GM12878 (cell line): ENCODE measurements around the gene DPP3. TPM values are rescaled to one million over a fixed set of nuclear protein-coding genes. Genes with fewer than 3 reads are reported as not detected.

Experiments
- ATAC-seq: fragments of 200-7000 bp; cut with Tn5 transposase; 3 replicates; pipeline ENCODE4 v1.9.1; 2020; ENCODE audit warnings: mild to moderate bottlenecking, moderate library complexity
- BruUV-seq: library from RNA; stranded (reverse); fragments of 400-500 nt; replicated peaks from 2 replicates; lab custom pipeline; 2021; lab: Mats Ljungman, UMichigan
- CTCF ChIA-PET: fragments of 300-600 bp; sonication (Branson Sonifier 250); formaldehyde crosslinking; extraction: SDS; loops from one replicate; lab custom pipeline; 2021; ENCODE audit warnings: inconsistent platforms; lab: Yijun Ruan, JAX
- POLR2A ChIA-PET: fragments of 350-600 bp; formaldehyde crosslinking; extraction: SDS; loops from one replicate; lab custom pipeline; 2021; ENCODE audit warnings: inconsistent platforms; lab: Charles Lee
- RAD21 ChIA-PET: fragments of 300-600 bp; sonication (Branson Sonifier 250); formaldehyde crosslinking; loops from one replicate; lab custom pipeline; 2023; ENCODE audit warnings: antibody characterized with exemption; ENCODE audit not compliant: unreplicated experiment; lab: Charles Lee
- SMC1A ChIA-PET: fragments of 300-600 bp; sonication (Branson Sonifier 250); formaldehyde crosslinking; loops from one replicate; lab custom pipeline; 2023; ENCODE audit not compliant: unreplicated experiment, uncharacterized antibody; lab: Charles Lee
- DNase-seq: peaks from one replicate; pipeline ENCODE4 v3.0.0-alpha.2; 2011; ENCODE audit warnings: low read depth, low spot score
- FAIRE-seq: peaks from 3 replicates; lab custom pipeline; 2011; peaks lifted over from hg19 to GRCh38; lab: Jason Lieb, UNC
- H2AFZ ChIP-seq: 2 replicates; pipeline ENCODE4 v1.6.0; 2011; ENCODE audit warnings: low read depth, low read length, control low read depth; ENCODE audit not compliant: control insufficient read depth
- H3K27ac ChIP-seq: 2 replicates; pipeline ENCODE4 v1.5.1; 2011; ENCODE audit warnings: control low read depth; ENCODE audit not compliant: control insufficient read depth, insufficient read depth
- H3K27me3 ChIP-seq, 2 experiments: replicated peaks in 1 of 2; 2 replicates each; pipeline versions ENCODE4 v1.6.0 to v1.6.1; 2011; ENCODE audit warnings: low read length in 1 of 2; ENCODE audit not compliant: control insufficient read depth in 2 of 2, insufficient read depth in 2 of 2
- H3K36me3 ChIP-seq, 2 experiments: 2 replicates each; pipeline ENCODE4 v1.5.1; 2011; ENCODE audit warnings: low read length in 1 of 2; ENCODE audit not compliant: control insufficient read depth in 2 of 2, insufficient read depth in 2 of 2
- H3K4me1 ChIP-seq: 2 replicates; pipeline ENCODE4 v1.6.1; 2011; ENCODE audit warnings: mild to moderate bottlenecking, low read length, moderate library complexity, mixed read lengths; ENCODE audit not compliant: control insufficient read depth, insufficient read depth
- H3K4me2 ChIP-seq: 2 replicates; pipeline ENCODE4 v1.6.0; 2011; ENCODE audit warnings: control low read depth; ENCODE audit not compliant: control insufficient read depth, insufficient read depth
- H3K4me3 ChIP-seq: fragments of 200-600 bp; sonication (generic); 2 replicates; pipeline ENCODE4 v1.5.1; 2016
- H3K79me2 ChIP-seq: 2 replicates; pipeline ENCODE4 v1.6.0; 2011; ENCODE audit warnings: low read length; ENCODE audit not compliant: control insufficient read depth, insufficient read depth
- H3K9ac ChIP-seq: 2 replicates; pipeline ENCODE4 v1.8.0; 2011; ENCODE audit warnings: low read length, control low read depth, mixed read lengths; ENCODE audit not compliant: control insufficient read depth, insufficient read depth
- H3K9me3 ChIP-seq: replicated peaks from 3 replicates; pipeline ENCODE4 v1.5.1; 2011; ENCODE audit warnings: mild to moderate bottlenecking, low read length; ENCODE audit not compliant: control insufficient read depth, insufficient read depth
- H4K20me1 ChIP-seq: 2 replicates; pipeline ENCODE4 v1.6.0; 2011; ENCODE audit not compliant: control insufficient read depth, insufficient read depth
- ATF7 ChIP-seq: fragments of 450-650 bp; IDR thresholded peaks from 2 replicates; pipeline ENCODE4 v1.6.1; 2016; ENCODE audit warnings: low read depth, mild to moderate bottlenecking
- BACH1 ChIP-seq: fragments of 450-650 bp; IDR thresholded peaks from 2 replicates; pipeline ENCODE4 v1.6.1; 2017; ENCODE audit warnings: mild to moderate bottlenecking, borderline replicate concordance
- ETV6 ChIP-seq, 2 experiments: fragments of 450-650 bp in 1 of 2; IDR thresholded peaks in 1 of 2; conservative IDR thresholded peaks in 1 of 2; 2 replicates each; pipeline ENCODE4 v1.6.1; 2014; ENCODE audit warnings: antibody characterized with exemption in 1 of 2, borderline replicate concordance in 1 of 2, low read depth in 1 of 2, mild to moderate bottlenecking in 1 of 2, moderate library complexity in 1 of 2
- FOXK2 ChIP-seq: fragments of 450-650 bp; IDR thresholded peaks from 2 replicates; pipeline ENCODE4 v1.6.1; 2017; ENCODE audit warnings: mild to moderate bottlenecking, moderate library complexity
- HDGF ChIP-seq: fragments of 450-650 bp; IDR thresholded peaks from 2 replicates; pipeline ENCODE4 v1.6.1; 2016; ENCODE audit warnings: antibody characterized with exemption
- NR2F1 ChIP-seq: fragments of 450-650 bp; conservative IDR thresholded peaks from 2 replicates; pipeline ENCODE4 v1.6.1; 2017; ENCODE audit warnings: mild to moderate bottlenecking
- ZBED1 ChIP-seq: IDR thresholded peaks from 2 replicates; pipeline ENCODE4 v1.6.1; 2016; ENCODE audit warnings: borderline replicate concordance
- ZNF207 ChIP-seq: fragments of 450-650 bp; IDR thresholded peaks from 2 replicates; pipeline ENCODE4 v1.6.1; 2014; ENCODE audit warnings: antibody characterized with exemption, mild to moderate bottlenecking, borderline replicate concordance
- ZNF274 ChIP-seq: IDR thresholded peaks from one replicate; pipeline ENCODE4 v1.8.0; 2011; ENCODE audit not compliant: insufficient read length, insufficient read depth
- WGBS: methylation state at CpG from one replicate; pipeline ENCODE4 v1.1.6; 2016; ENCODE audit warnings: low lambda C conversion rate; ENCODE audit not compliant: insufficient replicate concordance, insufficient coverage; ENCODE audit errors: missing lambda C conversion rate; 5-methylcytosine and 5-hydroxymethylcytosine counted together
- in situ Hi-C: fragments of 300-500 bp; cut with MboI; formaldehyde crosslinking; loops from 9 replicates; pipeline ENCODE4 v1.14.3; 2018; ENCODE audit warnings: mixed read lengths
- intact Hi-C: fragments of 100-400 bp; cut with micrococcal nuclease; formaldehyde crosslinking; loops from one replicate; pipeline ENCODE4 v1.14.2; 2022; ENCODE audit not compliant: unreplicated experiment
- polyA plus RNA-seq, 11 experiments: library from polyadenylated mRNA; depleted of rRNA in 4 of 11; unstranded in 6 of 11; stranded (reverse) in 5 of 11; fragments of >200 nt; fragmentation: Nextera tagmentation in 4 of 11; fragmentation: Illumina TruSeq in 1 of 11; extraction: Ambion mirVana in 4 of 11; extraction: Trizol in 1 of 11; gene quantifications; 1 replicate in 1 of 11; 2 replicates in 10 of 11; pipeline versions ENCODE4 v1.2.1 to v1.2.3, GENCODE V29; 2011 to 2016; ENCODE audit warnings: inconsistent platforms in 2 of 11, missing spikeins in 2 of 11, low read depth in 1 of 11
- total RNA-seq, 4 experiments: library from RNA; depleted of rRNA in 3 of 4; stranded (reverse); fragments of >200 nt in 3 of 4; fragmentation: Illumina TruSeq in 1 of 4; extraction: Trizol in 1 of 4; gene quantifications; 2 replicates each; pipeline versions ENCODE4 v1.2.1 to v1.2.3, GENCODE V29; 2013 to 2021
- TF ChIP-seq, protein P1 (sequence below): fragments of 450-650 bp; IDR thresholded peaks from 2 replicates; pipeline ENCODE4 v1.6.1; 2016; ENCODE audit warnings: mild to moderate bottlenecking, moderate library complexity, borderline replicate concordance
- TF ChIP-seq, protein P2 (sequence below): IDR thresholded peaks from 2 replicates; pipeline ENCODE4 v1.6.1; 2011; ENCODE audit warnings: borderline replicate concordance, low read depth, mild to moderate bottlenecking, moderate library complexity, low read length; ENCODE audit not compliant: insufficient read depth, poor library complexity, severe bottlenecking
- TF ChIP-seq, protein P3 (sequence below): fragments of 450-650 bp; IDR thresholded peaks from 2 replicates; pipeline ENCODE4 v1.6.1; 2017; ENCODE audit warnings: mild to moderate bottlenecking, moderate library complexity

Gene DPP3
- total and polyA plus RNA-seq, 10 of the 15 experiments (the other 5 are each of a cell fraction or from before 2014, with no cell fraction given) = 6.0 to 117 (median 78.1) TPM

DNA sequence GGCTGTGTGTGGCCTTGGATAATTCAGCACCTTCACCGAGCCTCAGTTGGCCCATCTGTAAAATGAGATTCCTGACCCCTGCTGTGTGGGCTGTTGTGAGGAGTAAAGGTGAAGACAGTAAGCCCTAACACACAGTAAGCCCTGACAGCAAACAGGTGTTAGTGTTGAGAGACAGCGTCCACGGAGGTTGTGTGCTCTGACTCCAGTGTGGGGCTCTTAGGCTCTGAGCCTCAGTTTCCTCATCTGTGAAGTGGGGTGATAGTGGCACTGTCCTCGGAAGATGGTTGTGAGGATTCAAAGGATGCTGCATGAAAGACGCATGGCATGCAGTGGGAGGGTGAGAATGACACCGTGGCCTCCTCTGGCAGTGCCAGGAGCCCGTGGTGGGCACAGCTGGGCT lies 14.2 kb downstream of the DPP3 start (continued):
- TF ChIP-seq, protein P1, sequence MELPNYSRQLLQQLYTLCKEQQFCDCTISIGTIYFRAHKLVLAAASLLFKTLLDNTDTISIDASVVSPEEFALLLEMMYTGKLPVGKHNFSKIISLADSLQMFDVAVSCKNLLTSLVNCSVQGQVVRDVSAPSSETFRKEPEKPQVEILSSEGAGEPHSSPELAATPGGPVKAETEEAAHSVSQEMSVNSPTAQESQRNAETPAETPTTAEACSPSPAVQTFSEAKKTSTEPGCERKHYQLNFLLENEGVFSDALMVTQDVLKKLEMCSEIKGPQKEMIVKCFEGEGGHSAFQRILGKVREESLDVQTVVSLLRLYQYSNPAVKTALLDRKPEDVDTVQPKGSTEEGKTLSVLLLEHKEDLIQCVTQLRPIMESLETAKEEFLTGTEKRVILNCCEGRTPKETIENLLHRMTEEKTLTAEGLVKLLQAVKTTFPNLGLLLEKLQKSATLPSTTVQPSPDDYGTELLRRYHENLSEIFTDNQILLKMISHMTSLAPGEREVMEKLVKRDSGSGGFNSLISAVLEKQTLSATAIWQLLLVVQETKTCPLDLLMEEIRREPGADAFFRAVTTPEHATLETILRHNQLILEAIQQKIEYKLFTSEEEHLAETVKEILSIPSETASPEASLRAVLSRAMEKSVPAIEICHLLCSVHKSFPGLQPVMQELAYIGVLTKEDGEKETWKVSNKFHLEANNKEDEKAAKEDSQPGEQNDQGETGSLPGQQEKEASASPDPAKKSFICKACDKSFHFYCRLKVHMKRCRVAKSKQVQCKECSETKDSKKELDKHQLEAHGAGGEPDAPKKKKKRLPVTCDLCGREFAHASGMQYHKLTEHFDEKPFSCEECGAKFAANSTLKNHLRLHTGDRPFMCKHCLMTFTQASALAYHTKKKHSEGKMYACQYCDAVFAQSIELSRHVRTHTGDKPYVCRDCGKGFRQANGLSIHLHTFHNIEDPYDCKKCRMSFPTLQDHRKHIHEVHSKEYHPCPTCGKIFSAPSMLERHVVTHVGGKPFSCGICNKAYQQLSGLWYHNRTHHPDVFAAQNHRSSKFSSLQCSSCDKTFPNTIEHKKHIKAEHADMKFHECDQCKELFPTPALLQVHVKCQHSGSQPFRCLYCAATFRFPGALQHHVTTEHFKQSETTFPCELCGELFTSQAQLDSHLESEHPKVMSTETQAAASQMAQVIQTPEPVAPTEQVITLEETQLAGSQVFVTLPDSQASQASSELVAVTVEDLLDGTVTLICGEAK = no peak
- TF ChIP-seq FOXK2 (no peak), BACH1 (no peak), ETV6 (conservative IDR thresholded peaks at IDR 0.05 in 1 of 2, IDR thresholded peaks at IDR 0.05 in 1 of 2; ENCODE audit: borderline replicate concordance in 1 of 2, low read depth in 1 of 2) (no peak), HDGF (no peak), ZNF274 (no peak), ATF7 (no peak), NR2F1 (no peak)

DNA sequence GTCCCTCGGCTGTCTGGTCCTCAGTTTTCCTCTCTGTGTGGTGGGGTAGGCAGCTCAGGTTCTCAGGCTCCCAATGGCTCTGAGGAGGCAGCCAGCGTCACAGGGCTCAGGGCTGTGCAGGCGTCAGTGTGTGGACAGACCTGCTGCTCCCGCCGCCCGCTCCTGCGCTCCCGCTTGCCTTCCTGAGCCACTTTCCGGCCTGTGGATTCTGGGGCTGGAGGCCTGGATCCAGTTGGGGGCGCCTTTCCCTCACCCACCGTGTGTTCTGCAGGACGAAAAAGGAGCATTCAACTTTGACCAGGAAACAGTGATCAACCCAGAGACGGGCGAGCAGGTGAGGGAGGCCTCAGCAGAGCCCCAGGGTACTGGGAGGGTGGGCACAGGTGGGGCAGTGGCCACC lies 14.7 kb downstream of the DPP3 start:
- Histone ChIP-seq H3K27me3 (no peaks in the 10 kb centered on the region), H3K4me3 (no peak overlapping the region), H3K4me1 (no peaks in the 10 kb centered on the region), H2AFZ (no peak overlapping the region), H3K9ac (no peak overlapping the region), H3K9me3 (no peaks in the 10 kb centered on the region), H3K27ac (no peak overlapping the region), H3K79me2 (no peaks in the 10 kb centered on the region), H4K20me1 (no peaks in the 10 kb centered on the region), H3K36me3 (peaks cover 7 to 25% of the 10 kb centered on the region in 2 experiments; a peak in 3 of 4 replicates), H3K4me2 (no peak overlapping the region)
- no peak for FAIRE-seq
- RAD21 ChIA-PET = no interaction called here
- SMC1A ChIA-PET = no interaction called here
- DNase-seq = no peak
- WGBS = 78% methylated on average over 13 of the region's 14 CpGs
- BruUV-seq = no TSS peak
- CTCF ChIA-PET = no interaction called here
- POLR2A ChIA-PET = no interaction called here
- no peak for ATAC-seq
- in situ Hi-C loops (no loop called here), intact Hi-C loops (no loop called here)
- TF ChIP-seq ZBED1 (no peak), ZNF207 (no peak)
- TF ChIP-seq, protein P2, sequence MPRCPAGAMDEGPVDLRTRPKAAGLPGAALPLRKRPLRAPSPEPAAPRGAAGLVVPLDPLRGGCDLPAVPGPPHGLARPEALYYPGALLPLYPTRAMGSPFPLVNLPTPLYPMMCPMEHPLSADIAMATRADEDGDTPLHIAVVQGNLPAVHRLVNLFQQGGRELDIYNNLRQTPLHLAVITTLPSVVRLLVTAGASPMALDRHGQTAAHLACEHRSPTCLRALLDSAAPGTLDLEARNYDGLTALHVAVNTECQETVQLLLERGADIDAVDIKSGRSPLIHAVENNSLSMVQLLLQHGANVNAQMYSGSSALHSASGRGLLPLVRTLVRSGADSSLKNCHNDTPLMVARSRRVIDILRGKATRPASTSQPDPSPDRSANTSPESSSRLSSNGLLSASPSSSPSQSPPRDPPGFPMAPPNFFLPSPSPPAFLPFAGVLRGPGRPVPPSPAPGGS = no peak
- TF ChIP-seq, protein P3, sequence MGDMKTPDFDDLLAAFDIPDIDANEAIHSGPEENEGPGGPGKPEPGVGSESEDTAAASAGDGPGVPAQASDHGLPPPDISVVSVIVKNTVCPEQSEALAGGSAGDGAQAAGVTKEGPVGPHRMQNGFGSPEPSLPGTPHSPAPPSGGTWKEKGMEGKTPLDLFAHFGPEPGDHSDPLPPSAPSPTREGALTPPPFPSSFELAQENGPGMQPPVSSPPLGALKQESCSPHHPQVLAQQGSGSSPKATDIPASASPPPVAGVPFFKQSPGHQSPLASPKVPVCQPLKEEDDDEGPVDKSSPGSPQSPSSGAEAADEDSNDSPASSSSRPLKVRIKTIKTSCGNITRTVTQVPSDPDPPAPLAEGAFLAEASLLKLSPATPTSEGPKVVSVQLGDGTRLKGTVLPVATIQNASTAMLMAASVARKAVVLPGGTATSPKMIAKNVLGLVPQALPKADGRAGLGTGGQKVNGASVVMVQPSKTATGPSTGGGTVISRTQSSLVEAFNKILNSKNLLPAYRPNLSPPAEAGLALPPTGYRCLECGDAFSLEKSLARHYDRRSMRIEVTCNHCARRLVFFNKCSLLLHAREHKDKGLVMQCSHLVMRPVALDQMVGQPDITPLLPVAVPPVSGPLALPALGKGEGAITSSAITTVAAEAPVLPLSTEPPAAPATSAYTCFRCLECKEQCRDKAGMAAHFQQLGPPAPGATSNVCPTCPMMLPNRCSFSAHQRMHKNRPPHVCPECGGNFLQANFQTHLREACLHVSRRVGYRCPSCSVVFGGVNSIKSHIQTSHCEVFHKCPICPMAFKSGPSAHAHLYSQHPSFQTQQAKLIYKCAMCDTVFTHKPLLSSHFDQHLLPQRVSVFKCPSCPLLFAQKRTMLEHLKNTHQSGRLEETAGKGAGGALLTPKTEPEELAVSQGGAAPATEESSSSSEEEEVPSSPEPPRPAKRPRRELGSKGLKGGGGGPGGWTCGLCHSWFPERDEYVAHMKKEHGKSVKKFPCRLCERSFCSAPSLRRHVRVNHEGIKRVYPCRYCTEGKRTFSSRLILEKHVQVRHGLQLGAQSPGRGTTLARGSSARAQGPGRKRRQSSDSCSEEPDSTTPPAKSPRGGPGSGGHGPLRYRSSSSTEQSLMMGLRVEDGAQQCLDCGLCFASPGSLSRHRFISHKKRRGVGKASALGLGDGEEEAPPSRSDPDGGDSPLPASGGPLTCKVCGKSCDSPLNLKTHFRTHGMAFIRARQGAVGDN = no peak
